ENCODE measurements around the gene NEMP2. TPM values are rescaled to one million over a fixed set of nuclear protein-coding genes. Genes with fewer than 3 reads are reported as not detected.

NEMP2 gene
- total and polyA plus RNA-seq, 2 donors from 2014 or later = 2.3 to 5.2 TPM

DNA sequence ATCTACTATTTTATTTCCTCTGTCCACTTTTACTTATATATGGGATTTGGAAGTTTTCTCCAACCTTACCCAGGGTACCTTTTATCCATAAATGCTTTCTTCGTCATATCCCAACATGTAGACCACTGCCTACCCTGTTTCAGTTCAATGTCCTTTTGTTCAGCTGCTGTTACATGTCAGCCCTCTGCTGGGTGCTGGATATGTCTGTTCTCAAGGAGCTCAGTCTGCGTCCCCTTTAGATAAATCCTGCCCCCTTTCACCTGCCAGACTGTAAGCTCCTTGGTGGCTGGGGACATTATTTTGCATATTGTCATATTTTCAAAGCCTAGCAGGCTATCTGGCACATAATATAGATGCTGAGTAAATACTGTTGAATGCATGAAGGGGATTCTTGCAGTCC is 53.2 kb downstream of the NEMP2 start:
- no peak for DNase-seq
- Histone ChIP-seq H3K9ac (ENCODE audit: low read length in 3 of 3) (no peak overlapping the region), H3K36me3 (ENCODE audit: control insufficient read depth in 2 of 3, insufficient read depth in 3 of 3, low read length in 3 of 3) (no peaks in the 10 kb centered on the region), H3K4me3 (ENCODE audit: low read length in 3 of 3) (no peak overlapping the region), H3K27me3 (ENCODE audit: control insufficient read depth, insufficient read depth, low read length) (no peaks in the 10 kb centered on the region), H3K9me3 (ENCODE audit: control insufficient read depth in 2 of 3, insufficient read depth in 1 of 3, low read length in 3 of 3) (no peaks in the 10 kb centered on the region), H3K27ac (ENCODE audit: low read depth in 2 of 2, low read length in 2 of 2) (no peak overlapping the region), H3K4me1 (ENCODE audit: control insufficient read depth in 2 of 3, insufficient read depth in 2 of 3, low read depth in 1 of 3, low read length in 3 of 3) (peaks cover 0 to 3% (median 0%) of the 10 kb centered on the region in 3 donors)
- intact Hi-C loops (cut with DNase I) = loop anchor here (5.0 kb wide), 1 partner anchor 164 kb away; the partner anchor contains the start of gene HIBCH
- no peak for FAIRE-seq
- TF ChIP-seq, protein P1, sequence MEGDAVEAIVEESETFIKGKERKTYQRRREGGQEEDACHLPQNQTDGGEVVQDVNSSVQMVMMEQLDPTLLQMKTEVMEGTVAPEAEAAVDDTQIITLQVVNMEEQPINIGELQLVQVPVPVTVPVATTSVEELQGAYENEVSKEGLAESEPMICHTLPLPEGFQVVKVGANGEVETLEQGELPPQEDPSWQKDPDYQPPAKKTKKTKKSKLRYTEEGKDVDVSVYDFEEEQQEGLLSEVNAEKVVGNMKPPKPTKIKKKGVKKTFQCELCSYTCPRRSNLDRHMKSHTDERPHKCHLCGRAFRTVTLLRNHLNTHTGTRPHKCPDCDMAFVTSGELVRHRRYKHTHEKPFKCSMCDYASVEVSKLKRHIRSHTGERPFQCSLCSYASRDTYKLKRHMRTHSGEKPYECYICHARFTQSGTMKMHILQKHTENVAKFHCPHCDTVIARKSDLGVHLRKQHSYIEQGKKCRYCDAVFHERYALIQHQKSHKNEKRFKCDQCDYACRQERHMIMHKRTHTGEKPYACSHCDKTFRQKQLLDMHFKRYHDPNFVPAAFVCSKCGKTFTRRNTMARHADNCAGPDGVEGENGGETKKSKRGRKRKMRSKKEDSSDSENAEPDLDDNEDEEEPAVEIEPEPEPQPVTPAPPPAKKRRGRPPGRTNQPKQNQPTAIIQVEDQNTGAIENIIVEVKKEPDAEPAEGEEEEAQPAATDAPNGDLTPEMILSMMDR (IDR thresholded peaks at IDR 0.05; ENCODE audit: borderline replicate concordance, extremely low read depth, insufficient read depth) = no peak

DNA sequence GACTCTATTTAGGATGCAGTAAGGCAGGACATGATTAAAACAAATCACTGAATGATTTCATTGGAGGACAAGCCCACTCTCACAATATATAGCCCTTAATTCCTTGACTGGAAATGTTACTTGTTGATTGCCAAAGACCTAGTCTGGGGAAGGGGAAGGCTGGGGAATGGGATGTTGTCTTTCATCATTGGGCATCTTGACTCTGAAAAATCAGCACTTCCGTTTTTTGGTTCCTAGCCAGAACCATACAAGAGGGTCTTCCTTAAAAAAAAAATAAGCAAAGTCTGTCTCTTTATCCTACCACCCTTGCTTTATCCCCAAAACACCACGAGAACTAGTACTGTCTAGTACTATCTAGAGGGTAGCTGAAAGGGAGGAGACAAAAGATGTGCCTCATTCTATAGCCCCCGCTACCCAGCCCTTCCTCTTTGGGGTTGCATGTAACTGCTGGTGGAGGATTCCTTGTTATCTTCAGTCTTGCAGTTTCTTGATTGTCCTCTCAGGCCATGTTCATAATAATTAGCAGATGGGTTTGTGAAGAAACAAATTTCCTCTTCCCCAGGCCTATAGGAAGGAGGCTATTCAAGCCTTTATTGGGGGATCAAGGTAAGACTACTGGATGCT is 55.8 kb downstream of the NEMP2 start:
- Histone ChIP-seq H3K4me3 (ENCODE audit: low read length in 3 of 3) (no peak overlapping the region), H3K27ac (ENCODE audit: low read depth in 2 of 2, low read length in 2 of 2) (no peak overlapping the region), H3K27me3 (ENCODE audit: control insufficient read depth, insufficient read depth, low read length) (no peaks in the 10 kb centered on the region), H3K9ac (ENCODE audit: low read length in 3 of 3) (no peak overlapping the region), H3K4me1 (ENCODE audit: control insufficient read depth in 2 of 3, insufficient read depth in 2 of 3, low read depth in 1 of 3, low read length in 3 of 3) (peaks cover 0 to 3% (median 0%) of the 10 kb centered on the region in 3 donors), H3K36me3 (ENCODE audit: control insufficient read depth in 2 of 3, insufficient read depth in 3 of 3, low read length in 3 of 3) (no peaks in the 10 kb centered on the region), H3K9me3 (ENCODE audit: control insufficient read depth in 2 of 3, insufficient read depth in 1 of 3, low read length in 3 of 3) (no peaks in the 10 kb centered on the region)
- TF ChIP-seq, protein P1 (IDR thresholded peaks at IDR 0.05; ENCODE audit: borderline replicate concordance, extremely low read depth, insufficient read depth) = no peak
- intact Hi-C loops (cut with DNase I) = no loop called here
- DNase-seq (no peak), FAIRE-seq (no peak)

DNA sequence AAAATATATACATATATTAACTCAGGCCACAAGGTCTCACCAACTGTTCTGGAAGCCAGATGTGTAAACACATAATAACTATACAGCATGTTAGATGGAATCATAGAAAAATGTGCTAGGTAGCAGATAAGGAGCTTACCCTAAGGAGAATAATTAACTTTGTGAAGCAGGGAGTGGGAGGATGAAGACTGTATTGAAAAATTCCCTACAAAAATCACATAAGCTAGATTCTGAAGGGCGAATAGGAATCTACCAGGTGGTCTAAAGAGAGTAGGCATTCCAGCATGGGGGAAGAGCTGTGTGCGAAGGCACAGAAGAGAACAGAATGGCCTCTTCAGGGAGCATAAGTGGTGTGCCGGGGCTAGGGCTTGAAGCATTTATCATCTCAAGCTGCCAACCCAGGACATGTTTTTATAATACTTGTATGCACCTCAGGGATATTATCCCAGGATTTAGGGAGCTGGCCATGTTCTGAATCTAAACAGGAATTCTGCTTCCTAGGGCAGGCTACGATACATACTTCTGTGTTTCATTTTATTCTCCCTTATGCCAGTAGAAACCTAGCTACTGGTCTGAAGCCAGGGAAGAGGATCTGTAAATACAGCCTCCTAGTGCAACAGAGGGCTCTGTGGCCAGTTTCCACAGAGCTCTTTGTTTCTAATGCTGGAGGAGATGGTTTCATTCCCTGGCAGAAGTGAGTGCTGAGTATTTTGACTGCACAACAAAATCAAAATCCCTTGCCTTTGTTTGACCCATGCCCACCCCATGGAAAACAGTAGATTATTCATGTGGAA is 56.7 kb downstream of the NEMP2 start:
- Histone ChIP-seq H3K27ac (ENCODE audit: low read depth in 2 of 2, low read length in 2 of 2) (no peak overlapping the region), H3K9me3 (ENCODE audit: control insufficient read depth in 2 of 3, insufficient read depth in 1 of 3, low read length in 3 of 3) (no peaks in the 10 kb centered on the region), H3K4me3 (ENCODE audit: low read length in 3 of 3) (no peak overlapping the region), H3K9ac (ENCODE audit: low read length in 3 of 3) (no peak overlapping the region), H3K36me3 (ENCODE audit: control insufficient read depth in 2 of 3, insufficient read depth in 3 of 3, low read length in 3 of 3) (no peaks in the 10 kb centered on the region), H3K27me3 (ENCODE audit: control insufficient read depth, insufficient read depth, low read length) (no peaks in the 10 kb centered on the region), H3K4me1 (ENCODE audit: control insufficient read depth in 2 of 3, insufficient read depth in 2 of 3, low read depth in 1 of 3, low read length in 3 of 3) (peaks cover 0 to 3% (median 0%) of the 10 kb centered on the region in 3 donors)
- DNase-seq (peak in 2 of 5 donors; percentile 13 to 32), FAIRE-seq (no peak)
- TF ChIP-seq, protein P1 (IDR thresholded peaks at IDR 0.05; ENCODE audit: borderline replicate concordance, extremely low read depth, insufficient read depth) = no peak
- intact Hi-C loops (cut with DNase I) = no loop called here

All from kidney (tissue), 14 donors.